CD4-positive, alpha-beta T cell treated with Interleukin-4 for 1 hour (primary cell): ENCODE data around the gene CCDC90B.

ENCODE experiments used
- DNase-seq, 2 donors: peaks; one replicate each; pipeline ENCODE4 v3.0.0-alpha.2; 2020 to 2022

The CCDC90B gene

DNA sequence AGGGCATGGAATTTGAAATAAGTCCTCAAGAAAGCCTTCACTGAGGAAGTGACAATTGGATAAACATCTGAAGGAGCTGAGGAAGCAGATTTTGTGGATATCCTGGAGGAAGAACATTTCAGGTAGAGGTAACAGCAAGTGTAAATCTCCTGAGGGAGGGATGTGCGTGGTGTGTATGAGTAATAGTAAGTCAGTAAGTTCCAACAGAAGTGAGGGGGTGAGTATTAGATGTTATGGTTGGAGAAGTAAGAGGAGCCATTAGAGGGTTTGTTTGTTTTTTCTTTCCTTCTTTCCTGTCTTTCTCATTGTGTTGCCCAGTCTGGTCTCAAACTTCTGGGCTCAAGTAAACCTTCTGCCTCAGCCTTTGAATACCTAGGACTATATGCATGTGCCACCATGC is 63.7 kb downstream of the CCDC90B start:
- no peak for DNase-seq

DNA sequence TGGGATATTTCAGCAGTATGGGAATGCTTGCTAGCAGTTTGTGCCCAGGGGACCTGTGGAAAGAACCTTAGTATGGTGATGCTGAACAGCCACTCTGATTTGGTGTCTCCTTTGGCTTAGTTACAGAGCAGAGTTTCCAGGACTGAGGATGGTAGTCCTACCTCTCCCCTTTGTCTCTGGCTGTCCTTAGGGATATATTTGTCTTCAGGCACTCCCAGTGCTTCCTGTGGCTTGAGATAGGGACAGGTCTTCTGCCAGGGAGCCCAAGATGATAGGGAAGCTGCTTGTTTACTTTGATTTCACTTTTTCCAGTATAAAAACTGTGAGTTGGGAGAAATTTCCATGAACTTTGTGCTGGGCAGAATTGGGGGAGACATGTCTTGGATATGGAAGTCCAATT is 64.5 kb downstream of the CCDC90B start:
- no peak for DNase-seq

DNA sequence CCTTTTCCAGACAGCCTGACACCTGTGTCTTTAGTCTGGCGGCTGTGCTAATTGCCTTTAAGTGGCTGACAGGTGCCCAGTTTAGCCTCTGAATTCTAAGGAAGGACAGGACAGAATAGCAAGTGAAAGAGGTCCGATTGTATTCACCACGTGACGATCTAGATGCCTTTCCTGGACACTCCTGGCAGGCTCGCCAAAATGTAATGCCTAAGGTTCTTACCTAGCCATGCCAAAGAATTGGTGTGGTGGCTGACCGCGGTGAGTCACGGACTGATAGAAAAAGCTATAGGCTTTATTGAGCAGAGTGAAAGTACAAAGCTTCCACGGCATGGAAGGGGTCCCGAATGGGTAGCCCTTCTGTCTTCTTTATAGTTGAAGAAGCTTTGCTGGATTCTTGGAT is 65.9 kb downstream of the CCDC90B start:
- no peak for DNase-seq

DNA sequence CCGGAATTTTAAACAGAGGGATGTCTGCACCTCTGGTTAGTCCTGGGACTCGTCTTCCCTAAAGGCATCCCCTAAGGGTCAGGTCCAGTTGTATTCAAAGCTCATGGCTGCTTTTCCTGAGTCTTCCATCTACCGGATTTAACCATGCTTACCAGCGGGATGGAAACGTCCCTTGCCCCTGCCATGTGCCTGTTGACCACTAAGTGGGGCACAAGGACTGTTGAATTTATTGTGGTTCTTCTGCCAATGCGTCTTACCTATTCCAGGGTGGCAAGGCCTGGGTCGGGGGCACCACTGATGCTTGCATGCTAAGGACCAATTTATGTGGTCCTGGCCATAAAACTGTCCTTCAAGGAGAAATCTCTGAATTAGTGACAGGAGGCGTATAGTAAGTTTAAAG is 67.1 kb downstream of the CCDC90B start:
- no peak for DNase-seq
